GM18520 (cell line): ENCODE data around the gene KSR2.

Source experiments
- ATAC-seq: cut with Tn5 transposase; IDR thresholded peaks from one replicate; pipeline ENCODE4 v1.9.1; 2021; ENCODE audit not compliant: unreplicated experiment

The KSR2 gene

GRCh38 chr12:117470804-117471203, 498.0 kb downstream of the KSR2 start:
- no peak for ATAC-seq

DNA sequence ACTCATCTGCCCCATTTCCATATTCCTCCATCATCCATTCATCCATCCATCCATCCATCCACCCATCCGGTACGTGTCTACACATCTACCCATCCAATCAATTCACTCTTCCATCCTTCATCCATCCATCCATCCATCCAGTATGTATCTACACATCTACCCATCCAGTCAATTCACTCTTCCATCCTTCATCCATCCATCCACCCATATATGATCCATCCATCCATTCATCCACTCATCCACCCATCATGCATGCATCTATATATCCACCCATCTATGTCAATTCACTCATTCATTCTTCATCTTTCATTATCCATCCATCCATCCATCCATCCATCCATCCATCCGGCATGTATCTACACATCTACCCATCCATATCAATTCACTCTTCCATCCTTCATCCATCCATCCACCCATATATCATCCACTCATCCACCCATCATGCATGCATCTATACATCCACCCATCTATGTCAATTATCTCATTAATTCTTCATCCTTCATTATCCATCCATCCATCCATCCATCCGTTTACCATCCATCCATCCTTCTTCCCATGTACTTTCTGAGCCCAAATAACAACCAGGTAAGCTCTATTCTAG, 498.8 kb downstream of the KSR2 start:
- no peak for ATAC-seq

DNA sequence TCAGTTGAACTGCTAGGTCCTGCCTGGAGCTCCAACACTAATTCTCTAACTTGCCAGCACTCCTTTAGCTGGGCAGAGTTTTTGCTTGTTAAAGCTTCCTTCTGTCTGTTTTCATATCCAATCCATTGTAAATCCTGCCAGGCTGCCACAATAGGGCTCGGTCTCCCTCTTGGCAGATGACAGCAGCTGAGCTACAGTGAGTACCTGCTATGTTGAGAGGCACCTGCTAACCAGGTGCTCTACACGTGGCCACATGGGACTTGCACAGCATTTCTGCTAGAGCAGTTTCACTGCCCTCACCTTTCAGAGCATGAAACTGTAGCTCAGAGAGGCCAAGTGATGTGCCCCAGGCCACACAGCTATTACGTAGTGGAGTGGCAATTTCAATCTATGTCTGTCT, 500.8 kb downstream of the KSR2 start:
- ATAC-seq = no peak

DNA sequence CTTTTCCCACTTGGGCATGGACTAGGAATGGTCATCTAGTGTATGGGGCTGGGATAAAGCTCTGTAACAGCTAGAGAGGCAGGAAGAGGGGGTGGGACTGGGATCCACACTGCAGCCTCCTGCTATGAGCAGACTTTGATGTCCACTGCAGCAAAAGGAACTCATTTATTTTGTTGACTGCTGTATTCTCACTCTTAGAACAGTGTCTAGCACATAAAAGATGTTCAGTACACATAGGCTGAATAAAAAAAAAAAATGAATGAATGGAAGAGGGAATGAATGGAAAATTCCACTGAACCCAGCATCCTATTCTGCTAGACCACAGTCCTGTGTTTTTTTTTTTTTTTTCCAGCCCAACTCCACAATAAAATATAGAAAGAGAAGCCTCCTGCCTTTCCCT, 501.2 kb downstream of the KSR2 start:
- no peak for ATAC-seq

GRCh38 chr12:117466677-117467362, 502.0 kb downstream of the KSR2 start:
- ATAC-seq = no peak

GRCh38 chr12:117461732-117462131, 507.1 kb downstream of the KSR2 start:
- no peak for ATAC-seq

DNA sequence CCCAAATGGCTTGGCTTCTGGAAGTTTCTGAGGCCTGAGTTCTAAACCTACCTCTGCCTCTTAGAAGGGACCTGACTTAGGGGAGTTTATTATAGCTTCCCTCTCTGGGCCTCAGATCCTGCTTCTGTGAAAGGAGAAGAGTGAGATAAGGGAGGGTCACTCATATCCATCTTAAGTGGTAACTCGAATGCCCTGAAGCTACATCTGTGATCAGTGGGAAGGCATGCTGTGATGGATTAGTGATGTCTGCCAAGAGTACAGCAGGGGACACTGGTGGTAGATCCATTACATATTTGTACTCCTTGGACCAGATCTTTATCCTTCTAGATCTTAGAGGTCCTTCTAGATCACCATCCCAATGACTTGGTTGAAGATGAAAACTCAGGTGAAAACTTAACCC, 509.6 kb downstream of the KSR2 start:
- no peak for ATAC-seq

DNA sequence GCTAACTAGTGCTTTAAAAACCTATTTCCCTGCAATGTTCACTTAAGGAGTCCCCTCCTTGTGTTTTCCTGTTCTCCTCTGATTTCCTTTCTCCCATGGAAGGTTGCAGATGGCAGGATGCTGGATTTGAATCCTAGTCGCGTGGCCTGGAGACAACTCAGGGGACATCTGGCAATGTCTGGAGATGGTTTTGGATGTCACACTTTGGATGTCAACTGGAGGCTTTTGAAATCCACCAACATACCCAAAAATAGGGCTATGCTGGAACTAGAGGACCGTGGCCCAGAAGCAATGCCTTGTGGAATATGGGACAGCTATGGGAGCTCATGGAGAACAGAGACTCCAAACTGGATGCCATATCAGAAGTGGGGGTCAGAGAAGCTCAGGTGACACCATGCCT, 511.6 kb downstream of the KSR2 start:
- no peak for ATAC-seq

DNA sequence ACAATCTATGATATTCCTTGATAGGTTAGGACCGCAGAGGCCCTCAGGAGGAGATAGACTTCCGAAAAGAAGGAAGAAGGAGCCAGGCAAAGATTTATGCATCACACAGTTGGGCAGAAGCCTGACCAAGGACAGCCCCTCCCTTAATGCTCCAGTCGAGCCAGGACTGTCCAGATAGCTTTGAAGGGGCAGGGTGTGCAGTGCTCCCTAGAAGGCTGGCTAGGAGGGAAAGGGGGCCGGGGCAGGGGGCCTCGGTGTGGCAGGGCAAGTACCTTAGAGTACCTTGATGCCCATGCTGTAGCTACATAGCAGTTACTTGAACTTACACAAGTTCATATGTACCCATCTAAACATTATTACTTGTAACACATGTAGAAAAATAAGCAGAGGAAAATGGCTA, 512.7 kb downstream of the KSR2 start:
- ATAC-seq = no peak

DNA sequence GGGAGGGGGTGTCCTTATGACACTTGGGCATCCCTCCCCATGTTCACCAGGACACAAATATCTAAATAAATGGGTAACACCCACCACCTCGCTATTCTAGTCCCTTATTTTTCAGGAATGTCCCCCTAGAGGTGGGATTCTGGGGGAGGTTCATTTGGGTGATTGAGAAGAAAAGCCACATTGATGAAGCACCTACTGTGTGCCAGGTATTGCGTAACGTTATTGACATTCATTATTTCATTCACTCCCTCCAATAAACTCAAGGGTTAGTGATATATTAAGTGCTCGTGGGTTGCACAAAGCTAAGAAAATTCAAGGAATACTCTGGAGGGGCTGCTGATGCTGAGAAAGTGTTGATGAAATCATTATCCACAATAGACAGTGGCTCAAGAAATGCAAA, 514.8 kb downstream of the KSR2 start:
- ATAC-seq = no peak

DNA sequence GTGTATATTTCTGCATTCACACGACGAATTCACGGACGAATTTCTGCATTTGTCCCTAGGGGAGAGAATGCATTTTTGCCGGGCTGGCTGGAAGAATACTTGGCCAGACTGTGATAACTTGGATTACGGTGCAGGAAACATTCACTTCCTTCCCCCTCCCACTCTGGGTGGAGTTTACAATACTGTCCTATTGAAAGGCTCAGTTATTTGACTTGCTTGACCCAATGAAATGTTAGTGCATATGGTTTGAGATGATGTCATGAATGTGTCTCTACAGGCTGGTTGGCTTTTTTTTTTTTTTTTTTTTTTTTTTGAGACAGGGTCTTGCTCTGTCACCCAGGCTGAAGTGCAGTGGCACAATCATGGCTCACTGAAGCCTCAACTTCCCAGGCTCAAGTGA, 516.7 kb downstream of the KSR2 start:
- no peak for ATAC-seq

DNA sequence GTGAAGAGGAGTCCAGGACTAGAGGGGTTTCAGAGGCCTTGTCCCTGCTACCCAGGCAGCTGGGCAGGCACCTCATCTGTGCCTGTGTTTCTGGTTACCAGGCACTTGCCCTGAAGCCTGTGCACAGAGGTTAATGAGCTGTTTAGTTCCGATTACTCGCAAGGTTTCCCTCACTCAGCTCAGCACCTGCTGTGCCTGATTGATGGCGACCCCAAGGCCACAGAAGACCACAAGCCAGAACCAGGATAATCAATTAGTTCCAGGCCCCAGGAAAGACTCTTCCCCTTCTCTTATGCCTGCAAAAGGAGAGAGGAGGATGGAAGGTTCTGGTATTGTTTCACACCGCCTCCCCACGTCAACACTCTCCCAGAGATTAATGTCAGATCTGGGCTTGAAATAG, 518.6 kb downstream of the KSR2 start:
- no peak for ATAC-seq

- no peak for ATAC-seq
Observed at GRCh38 chr12:117447665-117448366, 521.0 kb downstream of the KSR2 start.

- ATAC-seq = no peak
Observed at GRCh38 chr12:117444781-117445180, 524.0 kb downstream of the KSR2 start.

DNA sequence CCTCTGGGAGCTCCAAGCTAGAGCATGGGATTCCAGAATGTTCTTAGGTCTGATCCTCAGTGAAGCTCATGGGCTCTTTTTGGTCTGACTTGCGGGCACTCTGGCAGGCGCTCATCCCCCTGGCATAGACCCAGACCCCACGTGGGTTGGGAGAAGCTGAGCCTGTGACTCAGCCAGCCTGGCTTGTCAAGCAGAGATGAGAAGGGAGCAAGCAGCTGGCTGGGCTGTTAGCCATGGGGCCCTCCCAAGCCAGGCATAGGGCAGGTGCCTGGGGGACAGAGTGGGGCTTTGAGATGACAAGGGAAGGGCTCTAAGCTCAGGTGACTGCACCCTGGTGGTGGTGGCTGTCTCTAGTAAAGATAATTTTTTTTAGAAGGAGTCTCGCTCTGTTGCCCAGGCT, 527.0 kb downstream of the KSR2 start:
- no peak for ATAC-seq

DNA sequence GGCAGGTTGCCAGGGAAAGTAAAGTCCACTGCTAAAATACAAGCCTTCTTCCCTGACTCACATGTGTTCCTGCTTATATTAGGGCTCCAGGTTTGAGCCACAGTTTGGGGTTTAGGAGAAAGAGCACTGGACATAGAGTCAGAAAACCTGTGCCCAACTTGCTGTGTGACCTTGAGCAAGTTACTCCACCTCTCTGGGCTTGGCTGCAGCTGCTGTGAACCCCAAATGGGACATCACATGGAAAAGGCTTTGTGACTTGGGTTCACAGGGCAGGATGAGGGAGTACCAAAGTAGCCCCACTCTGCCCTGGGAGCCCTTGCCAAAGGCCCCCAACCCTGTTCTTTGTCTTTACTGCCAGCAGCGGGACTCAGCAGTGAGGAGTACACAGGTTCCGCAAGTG, 528.4 kb downstream of the KSR2 start:
- ATAC-seq = no peak

DNA sequence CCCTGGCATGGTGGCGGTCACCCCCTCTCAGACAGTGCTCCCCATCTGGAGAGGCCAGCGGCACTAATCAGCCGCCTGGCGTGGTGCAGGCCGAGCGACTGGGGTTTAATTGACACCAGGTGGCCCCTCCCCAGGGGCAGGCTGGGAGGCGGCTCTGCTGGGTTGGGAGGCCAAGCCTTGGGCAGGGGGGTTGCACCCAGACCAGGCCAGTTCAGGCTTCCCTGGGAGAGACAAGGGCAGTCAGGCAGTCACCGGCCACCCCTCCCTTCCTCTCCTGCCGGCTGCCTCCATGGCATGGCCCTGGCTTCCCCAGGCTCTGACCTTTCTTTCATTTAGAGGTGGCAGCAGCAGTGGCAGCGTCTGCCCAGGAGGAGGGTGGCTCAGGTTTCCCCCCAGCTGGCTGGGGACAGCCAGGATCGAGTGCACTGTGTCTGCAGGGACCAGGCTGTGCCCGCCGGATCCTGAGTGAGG, 529.2 kb downstream of the KSR2 start:
- no peak for ATAC-seq

- no peak for ATAC-seq
Observed at GRCh38 chr12:117438809-117439208, 530.0 kb downstream of the KSR2 start.

DNA sequence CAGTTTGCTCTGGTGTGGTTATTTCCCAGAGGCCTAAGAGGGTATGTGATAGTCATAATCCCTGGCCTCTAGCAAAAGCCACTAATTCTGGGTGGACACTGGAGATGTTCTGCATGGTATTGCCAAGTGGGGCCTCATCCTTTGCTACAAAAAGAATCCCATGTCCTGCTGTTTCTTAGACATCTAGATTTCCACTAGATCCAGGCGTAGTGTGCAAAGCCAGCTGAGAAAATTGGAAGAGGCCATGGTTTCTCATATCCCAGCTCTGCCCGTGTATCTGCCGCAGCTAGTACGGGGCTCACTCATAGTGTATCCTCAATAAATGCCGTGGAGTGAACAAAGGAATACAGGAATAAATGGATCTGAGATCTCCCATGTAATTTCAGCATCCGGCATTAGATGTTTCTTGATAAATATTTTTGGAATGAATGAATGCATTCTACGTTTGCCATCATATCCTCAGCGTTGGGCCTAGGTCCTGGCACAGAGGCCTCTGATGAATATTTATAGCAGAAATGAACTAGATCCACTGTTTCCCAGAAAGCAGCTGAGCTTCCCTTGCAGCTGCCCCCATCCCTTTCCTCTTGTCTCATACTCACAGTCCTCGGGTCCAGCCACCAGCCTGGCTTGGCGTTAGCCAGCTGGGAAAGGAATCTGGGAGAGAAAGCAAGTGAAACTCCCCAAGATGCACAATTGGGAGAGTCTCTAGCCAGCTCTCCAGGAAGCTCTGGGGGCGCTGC, 531.1 kb downstream of the KSR2 start:
- ATAC-seq = no peak

DNA sequence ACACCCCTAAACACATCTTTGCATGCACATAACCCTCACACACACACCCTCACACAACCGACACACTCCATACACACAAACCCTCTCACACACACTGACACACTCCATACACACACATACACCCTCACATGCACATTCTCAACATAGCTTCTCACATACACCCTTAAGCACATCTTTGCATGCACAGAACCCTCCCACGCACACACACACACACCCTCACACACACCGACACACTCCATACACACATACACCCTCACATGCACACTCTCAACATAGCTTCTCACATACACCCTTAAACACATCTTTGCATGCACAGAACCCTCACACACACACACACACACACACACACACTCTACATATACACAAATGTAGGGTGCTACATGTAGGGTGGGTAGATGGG, 534.9 kb downstream of the KSR2 start:
- ATAC-seq = no peak

DNA sequence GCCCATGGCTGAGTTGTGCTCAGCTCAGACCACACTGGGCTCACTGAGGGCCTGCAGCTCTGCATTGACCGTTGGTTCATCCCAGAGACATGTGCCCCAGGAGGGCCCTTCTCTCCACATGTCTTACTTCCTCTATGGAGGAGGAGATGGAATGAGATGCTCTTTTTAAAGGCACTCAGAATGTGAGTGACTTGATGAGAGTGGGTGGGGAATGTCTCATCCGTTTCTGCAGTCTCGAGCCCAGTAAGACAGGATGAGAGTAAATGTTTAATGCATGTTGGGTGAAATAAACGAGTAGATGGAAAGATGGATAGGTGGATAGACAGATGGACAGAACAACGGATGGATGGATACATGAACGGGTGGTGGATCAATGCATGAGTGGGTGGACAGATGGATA, 538.5 kb downstream of the KSR2 start:
- no peak for ATAC-seq

- no peak for ATAC-seq
Observed at GRCh38 chr12:117427211-117427610, 541.6 kb downstream of the KSR2 start.
